Measurements from ENCODE around the gene PLPPR3.
"Not testable (repeated sequence)": the region's sequence is repeated elsewhere in the genome, so short reads cannot be mapped to it uniquely, and the experiment has no call there.

The PLPPR3 gene

DNA sequence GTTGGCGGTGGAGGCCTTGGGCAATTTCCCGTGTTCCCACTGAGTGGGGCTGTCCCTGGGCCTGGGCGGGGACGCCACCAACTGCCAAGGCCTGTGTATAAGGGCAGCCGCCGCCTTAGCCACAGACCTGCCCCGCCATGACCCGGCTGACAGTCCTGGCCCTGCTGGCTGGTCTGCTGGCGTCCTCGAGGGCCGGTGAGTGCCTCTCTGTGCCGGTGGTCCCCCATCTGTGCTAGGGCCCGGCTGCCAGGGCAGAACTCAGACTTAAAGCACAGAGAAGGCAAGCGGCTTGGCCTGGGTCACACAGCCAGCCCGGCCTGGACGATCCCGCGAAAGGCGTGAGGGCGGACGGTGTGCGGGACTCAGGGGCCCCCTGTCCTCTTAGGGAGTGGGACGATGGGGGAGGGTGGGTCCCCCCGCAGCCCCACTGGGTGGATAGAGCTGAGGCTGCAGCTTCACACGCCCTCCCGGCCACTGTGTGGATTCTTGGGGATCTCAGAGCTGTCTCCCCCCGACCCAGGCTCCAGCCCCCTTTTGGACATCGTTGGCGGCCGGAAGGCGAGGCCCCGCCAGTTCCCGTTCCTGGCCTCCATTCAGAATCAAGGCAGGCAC is 6.1 kb upstream of the PLPPR3 start, which contains the start of gene AZU1:
Gene AZU1 (plus strand): TSS at position 128 of the 612 bp plus-strand sequence. CDS start 10 bp downstream, at position 138.
- no peak for DNase-seq

DNA sequence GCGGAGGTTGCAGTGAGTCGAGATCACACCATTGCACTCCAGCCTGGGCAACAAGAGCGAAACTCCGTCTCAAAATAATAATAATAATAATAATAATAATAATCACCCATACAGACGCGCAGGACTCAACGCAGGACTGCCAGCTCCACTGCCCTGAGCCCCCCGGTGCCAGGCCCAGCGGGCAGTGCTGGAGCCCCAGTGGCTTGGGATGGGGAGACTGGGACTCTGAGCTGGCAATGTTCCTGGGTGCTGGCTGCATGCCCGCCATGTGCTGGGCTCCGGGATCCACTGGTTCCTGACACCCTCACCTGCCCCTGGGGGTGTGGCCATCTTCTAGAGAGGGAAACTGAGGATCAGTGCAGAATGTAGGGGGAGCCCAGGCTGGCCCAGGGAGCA is 5.6 kb upstream of the PLPPR3 start:
- no peak for DNase-seq

DNA sequence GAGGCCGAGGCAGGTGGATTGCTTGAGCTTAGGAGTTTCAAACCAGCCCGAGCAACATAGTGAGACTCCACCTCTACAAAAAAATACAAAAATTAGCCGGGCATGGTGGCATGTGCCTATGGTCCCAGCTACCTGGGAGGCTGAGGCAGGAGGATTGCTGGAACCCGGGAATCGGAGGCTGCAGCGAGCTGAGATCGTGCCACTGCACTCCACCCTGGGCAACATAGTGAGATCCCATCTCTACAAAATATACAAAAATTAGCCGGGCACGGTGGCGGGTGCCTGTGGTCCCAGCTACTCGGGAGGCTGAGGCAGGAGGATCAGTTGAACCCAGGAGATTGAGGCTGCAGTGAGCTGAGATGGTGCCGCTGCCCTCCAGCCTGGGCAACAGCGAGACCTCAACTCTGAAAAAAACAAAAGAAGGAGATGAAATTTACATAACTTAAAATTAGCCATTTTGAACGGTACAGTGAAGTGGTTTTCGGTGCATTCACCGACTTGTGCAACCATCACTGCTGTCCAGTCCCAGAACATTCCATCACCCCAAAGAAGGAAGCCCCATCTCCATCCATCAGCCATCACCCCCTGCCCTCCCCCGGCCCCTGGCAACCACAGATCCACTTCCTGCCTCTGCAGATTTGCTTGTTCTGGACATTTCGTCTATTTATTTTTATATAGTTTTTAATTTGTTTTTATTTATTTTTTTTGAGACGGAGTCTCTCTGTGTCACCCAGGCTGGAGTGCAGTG is 4.3 kb upstream of the PLPPR3 start:
- DNase-seq = no peak

DNA sequence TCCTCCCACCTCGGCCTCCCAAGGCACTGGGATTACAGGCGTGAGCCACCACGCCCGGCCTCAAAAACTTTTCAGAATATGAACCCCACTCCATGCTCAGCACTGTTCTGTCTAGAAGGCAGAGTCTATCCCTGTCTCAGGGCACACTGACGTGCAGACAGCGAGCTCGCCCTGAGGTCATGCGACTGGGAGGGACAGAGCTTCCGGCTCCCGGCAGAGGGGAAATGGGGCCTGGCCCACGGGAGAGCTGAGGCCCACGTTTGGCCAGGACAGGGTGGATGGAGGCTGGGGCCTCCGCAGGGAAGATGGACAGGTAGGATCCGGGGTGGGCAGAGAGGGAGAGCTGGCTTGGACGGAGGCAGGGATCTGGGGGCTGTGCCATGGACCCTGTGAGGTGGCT is 3.1 kb upstream of the PLPPR3 start:
- DNase-seq = no peak

- peak; percentile 81 for DNase-seq
Measured at GRCh38 chr19:823565-824121, 1.9 kb upstream of the PLPPR3 start.

DNA sequence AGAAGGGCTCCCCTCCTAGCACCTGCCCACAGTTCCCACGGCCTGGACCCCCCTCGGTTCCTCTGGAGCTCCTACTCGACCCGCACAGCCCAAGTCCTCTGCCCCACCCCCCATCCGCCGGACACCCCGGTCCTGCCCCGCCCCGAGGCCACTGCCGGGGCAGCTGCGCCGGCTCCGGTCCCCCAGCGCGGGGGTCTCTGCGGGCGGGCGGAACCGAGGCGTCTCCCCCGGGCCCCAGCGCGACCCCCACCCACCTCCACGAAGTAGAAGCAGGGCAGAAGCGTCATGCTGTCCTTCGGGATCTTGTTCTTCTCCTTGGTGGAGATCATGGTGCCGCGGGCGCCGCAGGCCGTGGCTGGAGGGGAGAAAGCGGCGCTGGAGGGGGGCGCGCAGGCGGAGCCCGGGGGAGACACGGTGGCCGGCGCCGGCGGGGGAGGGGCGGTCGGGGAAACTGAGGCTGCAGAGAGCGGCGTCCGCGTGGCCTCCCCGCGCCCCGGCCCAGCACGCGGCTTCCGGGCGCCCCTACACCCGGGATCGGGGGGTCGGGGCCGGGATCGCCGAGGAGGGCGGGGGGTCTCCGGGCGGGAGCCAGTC is 427 bp downstream of the PLPPR3 start:
- peak; percentile 24 for DNase-seq

DNA sequence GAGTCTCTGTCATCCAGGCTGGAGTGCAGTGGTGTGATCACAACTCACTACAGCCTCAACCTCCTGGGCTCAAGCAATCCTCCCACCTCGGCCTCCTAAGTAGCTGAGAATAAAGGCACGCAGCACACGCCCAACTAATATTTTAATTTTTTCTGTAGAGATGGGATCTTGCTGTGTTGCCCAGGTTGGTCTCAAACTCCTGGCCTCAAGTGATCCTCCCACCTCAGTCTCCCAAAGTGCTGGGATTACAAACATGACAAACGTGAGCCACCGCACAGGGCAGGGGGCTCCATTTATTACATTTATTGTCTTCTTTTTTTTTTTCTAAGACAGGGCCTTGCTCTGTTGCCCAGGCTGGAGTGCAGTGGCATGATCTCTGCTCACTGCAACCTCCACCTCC is 1.5 kb downstream of the PLPPR3 start:
- DNase-seq = not testable (repeated sequence)

GRCh38 chr19:816500-816857 is 5.3 kb downstream of the PLPPR3 start:
- no peak for DNase-seq

DNA sequence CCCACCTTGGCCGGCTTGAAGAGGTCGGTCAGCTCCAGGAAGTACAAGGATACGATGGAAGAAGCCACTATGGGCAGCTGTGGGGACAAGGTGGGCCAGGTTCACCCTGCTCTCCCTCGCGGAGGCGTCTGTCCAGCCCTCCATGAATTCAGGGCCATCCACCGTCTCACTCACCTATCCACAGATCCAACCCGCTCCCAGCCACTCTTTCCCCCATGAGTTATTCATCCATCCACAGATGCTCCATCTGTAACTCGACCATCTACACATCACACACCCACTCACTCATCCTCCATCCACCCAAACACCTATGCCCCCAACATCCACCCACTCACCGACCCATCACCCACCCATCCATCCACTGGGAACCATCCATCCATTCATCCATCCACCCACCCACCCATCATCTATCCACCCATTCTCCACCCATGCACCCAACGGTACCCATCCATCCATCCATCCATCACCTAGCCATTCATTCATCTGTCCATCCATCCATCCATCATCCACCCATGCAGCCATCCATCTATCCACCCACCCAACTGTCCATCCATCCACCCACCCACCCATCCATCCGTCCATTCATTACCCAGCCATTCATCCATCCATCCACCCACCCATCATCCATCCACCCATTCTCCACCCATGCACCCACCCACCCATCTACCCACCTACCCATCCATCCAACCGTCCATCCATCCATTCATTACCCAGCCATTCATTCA is 5.8 kb downstream of the PLPPR3 start:
- no peak for DNase-seq

GRCh38 chr19:815079-815774 is 6.5 kb downstream of the PLPPR3 start:
- no peak for DNase-seq

- no peak for DNase-seq
Measured at GRCh38 chr19:814152-815078, 7.3 kb downstream of the PLPPR3 start.

DNA sequence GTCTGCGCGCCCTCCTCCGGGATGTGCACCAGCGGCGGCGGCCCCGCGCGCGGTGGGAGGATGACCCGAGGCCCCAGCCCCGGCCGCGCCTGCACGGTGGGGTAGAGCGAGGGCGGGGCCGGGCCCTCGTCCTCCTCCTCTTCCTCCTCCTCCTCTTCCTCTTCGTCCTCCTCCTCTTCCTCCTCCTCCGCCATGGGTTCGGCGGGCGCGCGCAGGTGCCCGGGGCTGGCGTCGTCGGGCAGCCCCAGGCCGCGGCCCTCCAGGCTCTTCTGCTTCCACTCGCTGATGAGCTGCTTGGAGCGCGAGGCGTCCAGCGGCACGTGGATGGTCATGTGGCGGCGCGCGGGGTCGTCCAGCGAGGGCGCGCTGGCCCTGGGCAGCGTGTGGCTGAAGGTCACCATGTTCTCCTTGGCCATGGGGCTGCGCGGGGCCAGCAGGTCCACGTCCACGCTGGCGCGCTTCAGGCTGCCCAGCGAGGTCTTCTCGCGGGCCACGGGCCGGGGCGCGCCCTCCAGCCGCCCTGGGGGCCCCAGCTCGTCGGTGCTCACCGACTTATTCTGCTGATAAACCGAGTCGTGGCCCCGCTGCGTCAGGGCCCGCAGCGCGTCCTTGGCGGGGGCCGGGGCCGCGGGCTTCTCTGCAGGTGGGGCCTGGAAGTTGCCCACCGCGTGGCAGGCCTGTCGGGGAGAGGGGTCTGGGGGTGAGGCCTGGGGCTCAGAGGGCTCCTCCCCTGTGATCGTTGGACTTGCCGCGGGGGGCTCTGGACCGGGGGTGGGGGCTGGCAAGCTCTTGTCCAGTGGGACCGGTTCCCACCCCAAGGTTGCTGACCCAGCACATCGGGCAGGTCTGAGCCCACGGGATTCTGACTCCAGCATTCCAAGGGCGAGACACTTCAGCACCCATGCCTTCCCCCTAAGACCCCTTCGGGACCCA is 8.3 kb downstream of the PLPPR3 start:
- no peak for DNase-seq

- DNase-seq = no peak
Measured at GRCh38 chr19:812747-813218, 9.0 kb downstream of the PLPPR3 start.

GRCh38 chr19:812049-812746 is 9.6 kb downstream of the PLPPR3 start:
- DNase-seq = no peak

DNA sequence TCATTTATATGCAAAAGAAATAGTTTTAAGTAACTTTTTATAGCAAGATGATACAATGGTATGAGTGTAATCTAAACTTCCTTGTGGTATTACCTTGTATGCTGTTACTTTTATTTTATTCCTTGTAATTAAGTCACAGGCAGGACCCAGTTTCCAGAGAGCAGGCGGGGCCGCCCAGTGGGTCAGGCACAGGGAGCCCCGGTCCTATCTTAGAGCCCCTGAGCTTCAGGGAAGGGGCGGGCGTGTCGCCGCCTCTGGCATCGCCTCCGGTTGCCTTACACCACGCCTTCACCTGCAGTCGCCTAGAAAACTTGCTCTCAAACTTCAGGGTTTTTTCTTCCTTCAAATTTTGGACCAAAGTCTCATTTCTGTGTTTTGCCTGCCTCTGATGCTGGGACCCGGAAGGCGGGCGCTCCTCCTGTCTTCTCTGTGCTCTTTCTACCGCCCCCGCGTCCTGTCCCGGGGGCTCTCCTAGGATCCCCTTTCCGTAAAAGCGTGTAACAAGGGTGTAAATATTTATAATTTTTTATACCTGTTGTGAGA is 10.2 kb downstream of the PLPPR3 start:
- DNase-seq = no peak

DNA sequence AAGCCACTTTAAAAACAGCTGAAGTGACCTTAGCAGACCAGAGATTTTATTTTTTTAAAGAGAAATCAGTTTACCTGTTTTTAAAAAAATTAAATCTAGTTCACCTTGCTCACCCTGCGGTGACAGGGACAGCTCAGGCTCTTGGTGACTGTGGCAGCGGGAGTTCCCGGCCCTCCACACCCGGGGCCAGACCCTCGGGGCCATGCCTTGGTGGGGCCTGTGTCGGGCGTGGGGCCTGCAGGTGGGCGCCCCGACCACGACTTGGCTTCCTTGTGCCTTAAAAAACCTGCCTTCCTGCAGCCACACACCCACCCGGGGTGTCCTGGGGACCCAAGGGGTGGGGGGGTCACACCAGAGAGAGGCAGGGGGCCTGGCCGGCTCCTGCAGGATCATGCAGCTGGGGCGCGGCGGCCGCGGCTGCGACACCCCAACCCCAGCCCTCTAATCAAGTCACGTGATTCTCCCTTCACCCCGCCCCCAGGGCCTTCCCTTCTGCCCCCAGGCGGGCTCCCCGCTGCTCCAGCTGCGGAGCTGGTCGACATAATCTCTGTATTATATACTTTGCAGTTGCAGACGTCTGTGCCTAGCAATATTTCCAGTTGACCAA is 10.8 kb downstream of the PLPPR3 start:
- no peak for DNase-seq

GRCh38 chr19:810077-810855 is 11.5 kb downstream of the PLPPR3 start:
- no peak for DNase-seq

- DNase-seq = no peak
Measured at GRCh38 chr19:808423-808775, 13.4 kb downstream of the PLPPR3 start.

All from OCI-M1 (cell line).